GM23248 (cell line): ENCODE results near the gene PBOV1. TPM values are rescaled to one million over a fixed set of nuclear protein-coding genes. Genes with fewer than 3 reads are reported as not detected.

Experiments
- DNase-seq: peaks from one replicate; pipeline ENCODE4 v3.0.0-alpha.2; 2015
- H2AFZ ChIP-seq: fragments of 200-600 bp; sonication (generic); 2 replicates; pipeline ENCODE4 v1.6.1; 2016; ENCODE audit warnings: antibody characterized with exemption
- H3F3A ChIP-seq: fragments of 200-600 bp; sonication (generic); 2 replicates; pipeline ENCODE4 v1.6.1; 2016; ENCODE audit warnings: mild to moderate bottlenecking, antibody characterized with exemption, mixed run types; ENCODE audit not compliant: insufficient read depth
- H3K27ac ChIP-seq: fragments of 200-600 bp; sonication (generic); 2 replicates; pipeline ENCODE4 v1.5.1; 2016; ENCODE audit warnings: mild to moderate bottlenecking
- H3K27me3 ChIP-seq: fragments of 200-600 bp; sonication (generic); replicated peaks from 2 replicates; pipeline ENCODE4 v1.6.1; 2016; ENCODE audit warnings: mild to moderate bottlenecking; ENCODE audit not compliant: insufficient read depth
- H3K36me3 ChIP-seq: fragments of 200-600 bp; sonication (generic); 2 replicates; pipeline ENCODE4 v1.6.1; 2016; ENCODE audit warnings: low read depth, mild to moderate bottlenecking
- H3K4me1 ChIP-seq: fragments of 200-600 bp; sonication (generic); 2 replicates; pipeline ENCODE4 v1.6.1; 2016; ENCODE audit warnings: mild to moderate bottlenecking; ENCODE audit not compliant: insufficient read depth
- H3K4me2 ChIP-seq: fragments of 200-600 bp; sonication (generic); one replicate; pipeline ENCODE4 v1.6.1; 2016; ENCODE audit warnings: mild to moderate bottlenecking; ENCODE audit not compliant: unreplicated experiment
- H3K4me3 ChIP-seq: fragments of 200-600 bp; sonication (generic); 2 replicates; pipeline ENCODE4 v1.5.1; 2016; ENCODE audit warnings: mild to moderate bottlenecking
- H3K79me2 ChIP-seq: fragments of 200-600 bp; sonication (generic); 2 replicates; pipeline ENCODE4 v1.6.1; 2016; ENCODE audit warnings: mild to moderate bottlenecking; ENCODE audit not compliant: insufficient read depth
- H3K9ac ChIP-seq: fragments of 200-600 bp; sonication (generic); 2 replicates; pipeline ENCODE4 v1.6.1; 2016; ENCODE audit warnings: mild to moderate bottlenecking
- H3K9me2 ChIP-seq: fragments of 200-600 bp; sonication (generic); 2 replicates; pipeline ENCODE4 v1.6.1; 2016; ENCODE audit warnings: mixed run types, mild to moderate bottlenecking, moderate library complexity; ENCODE audit not compliant: insufficient read depth
- H3K9me3 ChIP-seq: fragments of 200-600 bp; sonication (generic); one replicate; pipeline ENCODE4 v1.6.1; 2017; ENCODE audit warnings: low read depth
- H4K20me1 ChIP-seq: fragments of 200-600 bp; sonication (generic); 2 replicates; pipeline ENCODE4 v1.6.0; 2016; ENCODE audit not compliant: insufficient read depth
- EZH2 ChIP-seq: fragments of 200-600 bp; sonication (generic); IDR thresholded peaks from 2 replicates; pipeline ENCODE4 v1.6.1; 2018; ENCODE audit warnings: antibody characterized with exemption, mild to moderate bottlenecking; ENCODE audit not compliant: insufficient read depth, poor library complexity, severe bottlenecking
- EZH2phosphoT487 ChIP-seq: fragments of 200-600 bp; sonication (generic); IDR thresholded peaks from 2 replicates; pipeline ENCODE4 v1.6.1; 2018; ENCODE audit warnings: antibody characterized with exemption, moderate library complexity, mild to moderate bottlenecking, low read depth; ENCODE audit not compliant: insufficient read depth
- WGBS, 2 experiments: methylation state at CpG; one replicate each; pipeline ENCODE4 v1.1.6; 2015 to 2017; ENCODE audit warnings: low lambda C conversion rate in 2 of 2, low coverage in 1 of 2; ENCODE audit errors: missing lambda C conversion rate in 2 of 2; 5-methylcytosine and 5-hydroxymethylcytosine counted together
- in situ Hi-C: fragments of 300-500 bp; cut with MboI; formaldehyde crosslinking; loops from 2 replicates; pipeline ENCODE4 v1.15.0; 2020
- polyA plus RNA-seq: library from polyadenylated mRNA; unstranded; fragments of >200 nt; fragmentation: Nextera tagmentation; extraction: Ambion mirVana; gene quantifications from 2 replicates; pipeline ENCODE4 v1.2.1, GENCODE V29; 2016
- total RNA-seq: library from RNA; depleted of rRNA; stranded (reverse); fragments of >200 nt; shearing (Covaris generic); gene quantifications from 2 replicates; pipeline ENCODE4 v1.2.3, GENCODE V29; 2014; rRNA removed

The PBOV1 gene
- total and polyA plus RNA-seq, 2 experiments from 2014 or later: not detected

DNA sequence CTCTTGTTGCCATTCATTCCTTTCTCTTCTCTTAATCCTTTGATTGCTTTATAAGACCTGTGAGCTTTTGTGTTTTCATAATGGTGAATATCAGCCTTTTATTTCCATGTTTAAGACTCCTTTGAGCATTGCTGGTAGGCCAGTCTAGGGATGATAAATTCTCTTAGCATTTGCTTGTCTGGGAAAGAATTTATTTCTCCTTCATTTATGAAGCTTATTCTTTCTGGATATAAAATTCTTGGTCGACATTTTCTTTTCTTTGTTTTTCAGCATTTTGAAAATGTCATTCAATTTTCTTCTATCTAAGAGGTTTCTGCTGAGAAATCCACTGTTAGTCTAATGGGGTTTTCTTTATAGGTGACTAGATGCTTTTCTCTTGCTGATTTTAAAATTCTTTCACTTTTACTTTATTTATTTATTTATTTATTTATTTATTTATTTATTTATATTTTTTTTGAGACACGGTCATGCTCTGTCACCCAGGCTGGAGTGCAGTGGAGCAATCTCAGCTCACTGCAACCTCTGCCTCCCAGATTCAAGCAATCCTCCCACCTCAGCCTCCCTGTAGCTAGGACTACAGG, 41.5 kb downstream of the PBOV1 start:
- H3K27me3 ChIP-seq: peaks cover 13% of the 10 kb centered on the region
- H3K4me2 ChIP-seq: no peak overlapping the region
- in situ Hi-C loops: no loop called here
- no peaks in the 10 kb centered on the region for H3K36me3 ChIP-seq
- no peak overlapping the region for H3K9ac ChIP-seq
- WGBS, 2 experiments: 33 to 48% methylated on average over 2 of the region's 2 CpGs
- H3F3A ChIP-seq: no peaks in the 10 kb centered on the region
- H3K4me1 ChIP-seq: no peaks in the 10 kb centered on the region
- H3K79me2 ChIP-seq: no peaks in the 10 kb centered on the region
- H3K27ac ChIP-seq: no peak overlapping the region
- no peak overlapping the region for H2AFZ ChIP-seq
- H3K9me2 ChIP-seq: no peaks in the 10 kb centered on the region
- TF ChIP-seq EZH2phosphoT487: no peak
- no peak for TF ChIP-seq EZH2
- no peak for DNase-seq
- no peak overlapping the region for H3K4me3 ChIP-seq
- H3K9me3 ChIP-seq: no peaks in the 10 kb centered on the region
- H4K20me1 ChIP-seq: no peaks in the 10 kb centered on the region

DNA sequence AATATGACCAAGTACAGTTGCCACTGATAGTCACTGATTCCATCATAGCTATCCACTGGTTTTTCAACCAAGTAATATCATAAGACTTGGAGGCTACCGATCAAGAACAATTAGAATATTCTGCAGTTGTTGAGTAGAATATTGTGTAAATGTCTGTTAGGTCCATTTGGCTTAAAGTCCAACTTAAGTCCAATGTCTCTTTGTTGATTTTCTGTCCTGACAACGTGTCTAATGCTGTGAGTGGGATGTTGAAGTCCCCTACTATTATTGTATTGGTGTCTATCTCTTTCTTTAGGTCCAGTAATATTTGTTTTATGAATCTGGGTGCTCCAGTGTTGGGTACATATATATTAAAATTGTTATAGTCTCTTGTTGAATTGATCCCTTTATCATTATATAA, 42.7 kb downstream of the PBOV1 start:
- no peaks in the 10 kb centered on the region for H3K9me2 ChIP-seq
- no peaks in the 10 kb centered on the region for H3K4me1 ChIP-seq
- H3K36me3 ChIP-seq: no peaks in the 10 kb centered on the region
- H3K9me3 ChIP-seq: no peaks in the 10 kb centered on the region
- H3K9ac ChIP-seq: no peak overlapping the region
- H3K27me3 ChIP-seq: peaks cover 13% of the 10 kb centered on the region
- no peak overlapping the region for H3K4me2 ChIP-seq
- TF ChIP-seq EZH2phosphoT487 (no peak), EZH2 (no peak)
- no peak overlapping the region for H3K4me3 ChIP-seq
- H2AFZ ChIP-seq: no peak overlapping the region
- H3K27ac ChIP-seq: no peak overlapping the region
- DNase-seq: no peak
- no peaks in the 10 kb centered on the region for H3K79me2 ChIP-seq
- 42 to 44% methylated on average over 2 of the region's 2 CpGs for WGBS, 2 experiments
- in situ Hi-C loops: no loop called here
- no peaks in the 10 kb centered on the region for H3F3A ChIP-seq
- H4K20me1 ChIP-seq: no peaks in the 10 kb centered on the region

Other genes starting within 250 kb of the PBOV1 start
- gene PERP, start 111.1 kb downstream of the PBOV1 start, total RNA-seq: 24.8 and 28.5 TPM in 2 replicates
- 45.3 and 45.7 TPM in 2 replicates for gene PERP, start 111.1 kb downstream of the PBOV1 start, polyA plus RNA-seq
- gene ARFGEF3, start 56.6 kb downstream of the PBOV1 start, total RNA-seq: 0.11 and 0.13 TPM in 2 replicates
- 0.06 TPM in 2 replicates for gene ARFGEF3, start 56.6 kb downstream of the PBOV1 start, polyA plus RNA-seq
- gene SMIM28, start 159.4 kb upstream of the PBOV1 start, total RNA-seq: not detected in 2 replicates
- not detected in 2 replicates for gene SMIM28, start 159.4 kb upstream of the PBOV1 start, polyA plus RNA-seq
- 32.4 and 62.8 TPM in 2 replicates for gene HEBP2, start 185.7 kb upstream of the PBOV1 start, total RNA-seq
- 101 and 102 TPM in 2 replicates for gene HEBP2, start 185.7 kb upstream of the PBOV1 start, polyA plus RNA-seq